Measurements from ENCODE around the gene TTC23L.

GRCh38 chr5:34858790-34859189, 19.8 kb downstream of the TTC23L start:
- TF ChIP-seq CTCF (IDR thresholded peaks at IDR 0.05; ENCODE audit: low read depth, low read length) = no peak
- no peak for TF ChIP-seq EZH2phosphoT487 (IDR thresholded peaks at IDR 0.05; ENCODE audit: low read depth)
